Karpas-422 (cell line): ENCODE measurements around the gene RILPL1. TPM values are rescaled to one million over a fixed set of nuclear protein-coding genes. Genes with fewer than 3 reads are reported as not detected.
A peak's percentile ranks its signal among the peaks of the same experiment; 100 is the strongest.

Source experiments
- DNase-seq: peaks from one replicate; pipeline ENCODE4 v3.0.0-alpha.2; 2015
- H2AFZ ChIP-seq: fragments of 200-600 bp; sonication (generic); 2 replicates; pipeline ENCODE4 v1.6.1; 2014; ENCODE audit warnings: antibody characterized with exemption, low read length, mixed read lengths
- H3K27ac ChIP-seq: fragments of 200-600 bp; sonication (generic); 2 replicates; pipeline ENCODE4 v1.5.1; 2014; ENCODE audit warnings: mild to moderate bottlenecking, low read length, moderate library complexity
- H3K27me3 ChIP-seq: fragments of 200-600 bp; sonication (generic); 2 replicates; pipeline ENCODE4 v1.6.1; 2014; ENCODE audit warnings: low read length, mixed read lengths
- H3K36me3 ChIP-seq: fragments of 200-600 bp; sonication (generic); 2 replicates; pipeline ENCODE4 v1.6.1; 2014; ENCODE audit warnings: low read length, mixed read lengths; ENCODE audit not compliant: insufficient read depth
- H3K4me1 ChIP-seq: fragments of 200-600 bp; sonication (generic); 2 replicates; pipeline ENCODE4 v1.6.1; 2014; ENCODE audit warnings: mild to moderate bottlenecking, low read length, mixed read lengths
- H3K4me2 ChIP-seq: fragments of 200-600 bp; sonication (generic); 2 replicates; pipeline ENCODE4 v1.6.1; 2014; ENCODE audit warnings: low read length, low read depth, mild to moderate bottlenecking; ENCODE audit not compliant: poor library complexity, severe bottlenecking
- H3K4me3 ChIP-seq: fragments of 200-600 bp; sonication (generic); 2 replicates; pipeline ENCODE4 v1.5.1; 2014; ENCODE audit warnings: mild to moderate bottlenecking, antibody characterized with exemption, low read length, mixed read lengths
- H3K79me2 ChIP-seq: fragments of 200-600 bp; sonication (generic); 2 replicates; pipeline ENCODE4 v1.6.1; 2014; ENCODE audit warnings: mild to moderate bottlenecking, low read length, mixed read lengths
- H3K9ac ChIP-seq: fragments of 200-600 bp; sonication (generic); 2 replicates; pipeline ENCODE4 v1.6.0; 2014; ENCODE audit warnings: low read length
- H3K9me2 ChIP-seq: fragments of 200-600 bp; sonication (generic), shearing (Covaris generic); replicated peaks from 2 replicates; pipeline ENCODE4 v1.6.0; 2014; ENCODE audit warnings: mild to moderate bottlenecking, low read length, moderate library complexity; ENCODE audit not compliant: insufficient read depth
- H3K9me3 ChIP-seq: fragments of 300-700, 200-600 bp; sonication (generic); 2 replicates; pipeline ENCODE4 v1.6.1; 2014; ENCODE audit warnings: low read length, mixed read lengths
- H4K20me1 ChIP-seq: fragments of 200-600 bp; sonication (generic); 2 replicates; pipeline ENCODE4 v1.6.1; 2014; ENCODE audit warnings: mild to moderate bottlenecking, antibody characterized with exemption, low read length, low read depth; ENCODE audit not compliant: insufficient read depth
- total RNA-seq: library from RNA; depleted of rRNA; stranded (reverse); fragments of >200 nt; shearing (Covaris generic); gene quantifications from 2 replicates; pipeline ENCODE4 v1.2.3, GENCODE V29; 2014; ENCODE audit warnings: low replicate concordance

Gene RILPL1
- total RNA-seq, 1 experiment from 2014 or later, result not detected

GRCh38 chr12:123445388-123446332, 87.9 kb downstream of the RILPL1 start:
- no peak for DNase-seq
- H3K27ac ChIP-seq, result no peak overlapping the region
- H3K4me1 ChIP-seq, result peaks cover 14% of the 10 kb centered on the region
- H2AFZ ChIP-seq, result no peak overlapping the region; the same call in 1 of the 2 replicates
- no peaks in the 10 kb centered on the region for H3K9me3 ChIP-seq
- no peaks in the 10 kb centered on the region for H3K9me2 ChIP-seq
- H3K79me2 ChIP-seq, result no peaks in the 10 kb centered on the region
- no peaks in the 10 kb centered on the region for H3K36me3 ChIP-seq
- H3K4me3 ChIP-seq, result no peak overlapping the region
- no peak overlapping the region for H3K4me2 ChIP-seq
- H4K20me1 ChIP-seq, result no peaks in the 10 kb centered on the region
- no peaks in the 10 kb centered on the region for H3K27me3 ChIP-seq
- H3K9ac ChIP-seq, result no peak overlapping the region

GRCh38 chr12:123444092-123445026, 89.2 kb downstream of the RILPL1 start:
- Histone ChIP-seq H3K27me3 (no peaks in the 10 kb centered on the region), H3K27ac (no peak overlapping the region), H3K9me2 (no peaks in the 10 kb centered on the region), H3K9me3 (no peaks in the 10 kb centered on the region), H3K9ac (no peak overlapping the region), H3K4me1 (peaks cover 14% of the 10 kb centered on the region), H4K20me1 (no peaks in the 10 kb centered on the region), H2AFZ (no peak overlapping the region), H3K4me3 (no peak overlapping the region), H3K79me2 (no peaks in the 10 kb centered on the region), H3K36me3 (no peaks in the 10 kb centered on the region), H3K4me2 (no peak overlapping the region)
- no peak for DNase-seq

GRCh38 chr12:123442774-123443173, 90.7 kb downstream of the RILPL1 start:
- H2AFZ ChIP-seq, result no peak overlapping the region
- H3K9ac ChIP-seq, result no peak overlapping the region
- no peak overlapping the region for H3K4me2 ChIP-seq

GRCh38 chr12:123441523-123442164, 91.9 kb downstream of the RILPL1 start:
- H4K20me1 ChIP-seq, result no peaks in the 10 kb centered on the region
- H3K9me3 ChIP-seq, result no peaks in the 10 kb centered on the region
- peaks cover 19% of the 10 kb centered on the region for H3K4me1 ChIP-seq
- H3K27ac ChIP-seq, result no peak overlapping the region
- no peak overlapping the region for H2AFZ ChIP-seq
- no peaks in the 10 kb centered on the region for H3K36me3 ChIP-seq
- no peaks in the 10 kb centered on the region for H3K79me2 ChIP-seq
- H3K27me3 ChIP-seq, result no peaks in the 10 kb centered on the region
- H3K4me3 ChIP-seq, result no peak overlapping the region
- H3K4me2 ChIP-seq, result peak overlapping the region; percentile 37
- no peak for DNase-seq
- no peaks in the 10 kb centered on the region for H3K9me2 ChIP-seq
- H3K9ac ChIP-seq, result no peak overlapping the region

More at GRCh38 chr12:123442774-123443173, 90.7 kb downstream of the RILPL1 start:
- H3K27me3 ChIP-seq, result no peaks in the 10 kb centered on the region
- no peak overlapping the region for H3K4me3 ChIP-seq
- H3K9me2 ChIP-seq, result no peaks in the 10 kb centered on the region
- no peaks in the 10 kb centered on the region for H3K36me3 ChIP-seq
- H3K27ac ChIP-seq, result no peak overlapping the region
- H4K20me1 ChIP-seq, result no peaks in the 10 kb centered on the region
- no peaks in the 10 kb centered on the region for H3K9me3 ChIP-seq
- no peak for DNase-seq
- H3K4me1 ChIP-seq, result peaks cover 14% of the 10 kb centered on the region
- H3K79me2 ChIP-seq, result no peaks in the 10 kb centered on the region

- H3K9me2 ChIP-seq, result no peaks in the 10 kb centered on the region
- H3K4me1 ChIP-seq, result peaks cover 11% of the 10 kb centered on the region
- no peaks in the 10 kb centered on the region for H3K27me3 ChIP-seq
- peak; percentile 91 for DNase-seq
- H3K9me3 ChIP-seq, result no peaks in the 10 kb centered on the region
- H3K4me2 ChIP-seq, result peak within 1 kb of the TSS; percentile 75
- H3K9ac ChIP-seq, result peak within 1 kb of the TSS; percentile 69
- H3K36me3 ChIP-seq, result no peaks in the 10 kb centered on the region
- peaks cover 9% of the 10 kb centered on the region for H3K79me2 ChIP-seq
- H3K4me3 ChIP-seq, result peak within 1 kb of the TSS; percentile 72
- no peaks in the 10 kb centered on the region for H4K20me1 ChIP-seq
- no peak within 1 kb of the TSS for H3K27ac ChIP-seq
- peak within 1 kb of the TSS; percentile 80 for H2AFZ ChIP-seq
Observed at GRCh38 chr12:123436017-123436964, 97.2 kb downstream of the RILPL1 start, which contains the start of gene RILPL2. TSS of gene RILPL2 (minus strand) at chr12:123436684. CDS start at chr12:123436420, 264 bp downstream.

- Histone ChIP-seq H3K27me3 (no peaks in the 10 kb centered on the region), H3K9me2 (no peaks in the 10 kb centered on the region), H4K20me1 (no peaks in the 10 kb centered on the region), H3K4me2 (peak overlapping the region; percentile 75), H3K4me1 (peaks cover 11% of the 10 kb centered on the region), H2AFZ (no peak overlapping the region), H3K9ac (peak overlapping the region; percentile 69), H3K9me3 (no peaks in the 10 kb centered on the region), H3K27ac (no peak overlapping the region), H3K36me3 (no peaks in the 10 kb centered on the region), H3K79me2 (peaks cover 9% of the 10 kb centered on the region), H3K4me3 (peak overlapping the region; percentile 72)
- no peak for DNase-seq
Observed at GRCh38 chr12:123435636-123436016, 97.9 kb downstream of the RILPL1 start.

GRCh38 chr12:123433615-123434014, 99.9 kb downstream of the RILPL1 start:
- no peak overlapping the region for H2AFZ ChIP-seq
- no peak overlapping the region for H3K27ac ChIP-seq
- H3K79me2 ChIP-seq, result peaks cover 9% of the 10 kb centered on the region
- no peaks in the 10 kb centered on the region for H4K20me1 ChIP-seq
- H3K27me3 ChIP-seq, result no peaks in the 10 kb centered on the region
- no peak overlapping the region for H3K4me2 ChIP-seq
- no peaks in the 10 kb centered on the region for H3K9me3 ChIP-seq
- H3K9me2 ChIP-seq, result no peaks in the 10 kb centered on the region
- no peaks in the 10 kb centered on the region for H3K36me3 ChIP-seq
- DNase-seq, result no peak
- no peak overlapping the region for H3K9ac ChIP-seq
- no peak overlapping the region for H3K4me3 ChIP-seq
- peaks cover 11% of the 10 kb centered on the region for H3K4me1 ChIP-seq
